ENCODE results near the gene SCN5A. TPM values are rescaled to one million over a fixed set of nuclear protein-coding genes. Genes with fewer than 3 reads are reported as not detected.

The SCN5A gene
- total and polyA plus RNA-seq, 2 of the 13 experiments (the other 11 are each of a cell fraction or from before 2014, with no cell fraction given), result 0.22 TPM; not detected in 1

GRCh38 chr3:38636881-38637280 is 12.6 kb downstream of the SCN5A start:
- no TSS peak for BruUV-seq (replicated peaks)
- FAIRE-seq, result no peak
- H3K9me3 ChIP-seq (ENCODE audit: low read length), result no peaks in the 10 kb centered on the region
- H3K27me3 ChIP-seq (ENCODE audit: control insufficient read depth in 1 of 2, insufficient read depth in 2 of 2, low read length in 2 of 2), result peaks cover 11 to 71% of the 10 kb centered on the region in 2 experiments; a peak in 3 of 5 replicates
- H3K79me2 ChIP-seq (ENCODE audit: insufficient read depth, low read length), result no peaks in the 10 kb centered on the region
- no peaks in the 10 kb centered on the region for H3K36me3 ChIP-seq (replicated peaks in 1 of 2; ENCODE audit: control insufficient read depth in 1 of 2, insufficient read depth in 2 of 2, low read length in 2 of 2)
- no peak overlapping the region for H2AFZ ChIP-seq (ENCODE audit: low read length)
- 31% methylated on average over 2 of the region's 6 CpGs for WGBS (ENCODE audit: low lambda C conversion rate)
- no peak overlapping the region for H3K27ac ChIP-seq (ENCODE audit: extremely low read length, insufficient read depth, low read length)
- CTCF ChIA-PET (ENCODE audit: low intra/inter-chr PET ratio, low total read pairs), result no interaction called here
- in situ Hi-C loops (cut with HindIII; ENCODE audit: extremely low pct_ligation_motif_present, low pct_unique_long_range_greater_than_20kb) (no loop called here), intact Hi-C loops (cut with micrococcal nuclease; ENCODE audit: unreplicated experiment) (no loop called here)
- H4K20me1 ChIP-seq (ENCODE audit: insufficient read depth, low read length), result no peaks in the 10 kb centered on the region
- no peak overlapping the region for H3K9ac ChIP-seq (ENCODE audit: insufficient read depth, low read depth, low read length)
- H3K4me2 ChIP-seq (ENCODE audit: low read depth, low read length), result no peak overlapping the region
- H3K4me3 ChIP-seq (replicated peaks in 1 of 3; ENCODE audit: insufficient read depth in 1 of 3, low read depth in 2 of 3, low read length in 3 of 3), result no peak overlapping the region
- no peak for DNase-seq (ENCODE audit: low spot score)
- POLR2A ChIA-PET, result no interaction called here
- TF ChIP-seq ZNF362 (CRISPR knock-in tag; IDR thresholded peaks at IDR 0.05; ENCODE audit: borderline replicate concordance) (no peak), ZNF180 (CRISPR knock-in tag; IDR thresholded peaks at IDR 0.05; ENCODE audit: borderline replicate concordance, low read depth) (no peak), ZNF503 (CRISPR knock-in tag; IDR thresholded peaks at IDR 0.05) (no peak), ZNF713 (CRISPR knock-in tag; IDR thresholded peaks at IDR 0.05) (no peak), SPEN (CRISPR knock-in tag; IDR thresholded peaks at IDR 0.05; ENCODE audit: low read depth) (no peak), ZNF761 (CRISPR knock-in tag; conservative IDR thresholded peaks at IDR 0.05) (no peak), TOPORS (CRISPR knock-in tag; IDR thresholded peaks at IDR 0.05) (no peak), MAX (IDR thresholded peaks at IDR 0.05) (no peak), ARHGAP35 (CRISPR knock-in tag; IDR thresholded peaks at IDR 0.05; ENCODE audit: borderline replicate concordance) (no peak), MTERF4 (CRISPR knock-in tag; IDR thresholded peaks at IDR 0.05) (no peak), NCOR1 (IDR thresholded peaks at IDR 0.05; ENCODE audit: borderline replicate concordance, low read length) (no peak), ZNF441 (CRISPR knock-in tag; IDR thresholded peaks at IDR 0.05; ENCODE audit: borderline replicate concordance) (no peak)
- peaks cover 10% of the 10 kb centered on the region; the same call in 1 of the 2 replicates for H3K4me1 ChIP-seq (ENCODE audit: insufficient read depth, low read length)
- no peak for ATAC-seq
